Activated CD4-positive, alpha-beta T cell treated with anti-CD3 and anti-CD28 coated beads, Interleukin-2, amount 10 ng/mL, durations not matched to agents 7 days and 5 days (primary cell): ENCODE results near the gene CFAP45. TPM values are rescaled to one million over a fixed set of nuclear protein-coding genes. Genes with fewer than 3 reads are reported as not detected.

Experiments
- CTCF ChIA-PET: fragments of 350-600 bp; sonication (Branson Sonifier 250); formaldehyde crosslinking; loops from one replicate; lab custom pipeline; 2021; ENCODE audit warnings: antibody characterized with exemption; lab: Charles Lee
- POLR2A ChIA-PET: fragments of 350-600 bp; sonication (Branson Sonifier 250); formaldehyde crosslinking; loops from one replicate; lab custom pipeline; 2021; ENCODE audit warnings: antibody characterized with exemption; lab: Charles Lee
- DNase-seq: peaks from one replicate; pipeline ENCODE4 v3.0.0-alpha.2; 2020
- H3K27ac Mint-ChIP-seq: one replicate; pipeline ENCODE4 v1.8.0; 2021; ENCODE audit warnings: mild to moderate bottlenecking, moderate library complexity, mixed read lengths
- H3K27me3 Mint-ChIP-seq: one replicate; pipeline ENCODE4 v1.8.0; 2021; ENCODE audit warnings: mixed read lengths
- H3K36me3 Mint-ChIP-seq: one replicate; pipeline ENCODE4 v1.8.0; 2021; ENCODE audit warnings: low read depth, mixed read lengths
- H3K4me1 Mint-ChIP-seq: one replicate; pipeline ENCODE4 v1.8.0; 2021; ENCODE audit warnings: mixed read lengths
- H3K4me3 Mint-ChIP-seq: one replicate; pipeline ENCODE4 v1.8.0; 2021; ENCODE audit warnings: mild to moderate bottlenecking, moderate library complexity, mixed read lengths
- H3K9me3 Mint-ChIP-seq: one replicate; pipeline ENCODE4 v1.8.0; 2021; ENCODE audit warnings: mixed read lengths
- total RNA-seq, 2 experiments: library from RNA; stranded (reverse); gene quantifications; one replicate each; pipeline ENCODE4 v1.2.3, GENCODE V29; 2021

The CFAP45 gene
- total RNA-seq, 2 experiments from 2014 or later = 0.25 to 0.37 TPM

GRCh38 chr1:159927211-159927848 lies 27.4 kb upstream of the CFAP45 start:
- peak overlapping the region; percentile 39 for H3K27ac Mint-ChIP-seq
- H3K4me3 Mint-ChIP-seq = no peak overlapping the region
- peaks cover 21% of the 10 kb centered on the region for H3K4me1 Mint-ChIP-seq
- no peaks in the 10 kb centered on the region for H3K9me3 Mint-ChIP-seq
- H3K36me3 Mint-ChIP-seq = peaks cover 14% of the 10 kb centered on the region
- ChIA-PET CTCF (interaction anchor here (0.7 to 1.0 kb wide), 2 partner anchors 12 to 105 kb away, joined by 3 to 4 read pairs; no protein-coding TSS in a partner anchor), POLR2A (no interaction called here)
- no peaks in the 10 kb centered on the region for H3K27me3 Mint-ChIP-seq
- DNase-seq = no peak

DNA sequence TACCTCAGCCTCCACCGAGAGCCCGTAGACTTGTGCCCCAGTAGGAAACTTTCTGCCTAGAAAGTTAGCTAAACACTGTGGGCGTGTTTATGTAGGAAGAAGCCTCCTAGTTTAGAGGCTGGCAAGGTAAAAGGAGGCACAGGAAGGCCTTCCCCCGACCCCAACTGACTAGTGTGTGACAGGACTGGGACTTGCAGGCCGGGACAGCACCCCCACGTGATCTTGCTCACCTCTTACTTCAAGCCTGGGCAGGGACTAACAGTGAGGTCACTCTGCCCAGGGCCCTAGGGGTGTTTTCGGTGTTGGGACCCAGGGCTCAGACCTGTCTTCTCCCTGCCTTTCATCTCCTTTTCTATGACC lies 25.7 kb upstream of the CFAP45 start:
- peak overlapping the region; percentile 89 for H3K4me3 Mint-ChIP-seq
- peak overlapping the region; percentile 95 for H3K27ac Mint-ChIP-seq
- ChIA-PET CTCF (interaction anchor here (1.0 to 2.3 kb wide), 3 partner anchors 9 to 20 kb away, joined by 4 to 13 read pairs (median 4); partner anchors contain the start of gene IGSF9), POLR2A (interaction anchor here (0.6 to 1.0 kb wide), 2 partner anchors 12 to 47 kb away, joined by 3 to 4 read pairs; no protein-coding TSS in a partner anchor)
- peaks cover 26% of the 10 kb centered on the region for H3K36me3 Mint-ChIP-seq
- H3K9me3 Mint-ChIP-seq = no peaks in the 10 kb centered on the region
- no peak for DNase-seq
- H3K4me1 Mint-ChIP-seq = peaks cover 37% of the 10 kb centered on the region
- H3K27me3 Mint-ChIP-seq = no peaks in the 10 kb centered on the region

DNA sequence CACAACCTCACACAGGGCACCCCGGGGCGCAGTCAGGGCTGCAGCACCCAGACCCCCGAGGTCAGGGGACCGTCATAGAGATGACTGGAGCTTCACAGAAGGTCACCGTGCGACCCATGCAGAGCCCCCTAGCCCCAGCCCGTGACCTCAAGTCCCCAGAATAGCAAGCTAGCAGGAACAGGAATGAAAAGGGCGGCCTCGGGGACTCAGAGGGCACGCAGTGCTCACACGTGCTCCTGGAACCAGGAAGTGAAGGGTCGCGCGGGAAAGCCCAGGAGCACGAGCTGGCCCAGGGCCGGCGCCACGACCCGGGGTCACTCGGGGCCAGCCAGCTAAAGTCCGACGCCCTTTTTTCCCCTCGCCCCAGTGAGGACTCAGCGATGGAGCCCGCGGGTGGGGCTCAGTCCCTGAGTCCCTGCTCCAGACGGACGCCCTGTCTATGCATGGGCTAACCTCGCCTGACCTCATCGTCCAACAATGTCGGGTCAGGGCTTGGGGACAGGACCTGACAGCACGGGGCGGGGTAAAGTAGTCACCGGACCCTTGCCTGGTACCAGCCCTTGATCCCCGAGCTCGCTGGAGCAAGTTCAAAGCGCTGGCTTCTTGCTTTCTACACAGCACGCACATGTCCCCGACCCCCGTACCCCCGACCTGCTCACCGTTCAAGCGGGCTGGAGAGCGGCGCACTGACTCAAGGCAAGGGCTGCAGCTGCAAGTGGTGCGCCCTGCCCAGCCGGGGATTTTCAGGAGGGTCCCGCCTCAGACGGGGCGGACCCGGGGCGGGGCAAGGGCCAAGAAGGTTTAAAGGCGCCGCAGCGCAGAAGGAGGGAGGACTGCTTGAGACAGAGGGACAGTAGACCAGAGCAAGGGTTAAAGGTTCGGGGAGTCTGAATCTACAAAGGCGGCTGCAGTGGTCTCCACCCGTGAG lies 25.1 kb upstream of the CFAP45 start, which contains the start of gene TAGLN2:
Gene TAGLN2 (minus strand): TSS at position 717 of the 928 bp plus-strand sequence. CDS start 4,998 bp downstream, outside the sequence.
- POLR2A ChIA-PET = interaction anchor here (0.6 to 1.0 kb wide), 2 partner anchors 11 to 46 kb away, joined by 3 to 4 read pairs; no protein-coding TSS in a partner anchor
- CTCF ChIA-PET = interaction anchor here (1.0 to 2.3 kb wide), 6 partner anchors 10 to 83 kb away, joined by 4 to 13 read pairs (median 5); partner anchors contain the start of gene IGSF9
- Mint-ChIP-seq H3K9me3 (no peaks in the 10 kb centered on the region), H3K27ac (peak within 1 kb of the TSS; percentile 95), H3K4me1 (peaks cover 43% of the 10 kb centered on the region), H3K27me3 (no peaks in the 10 kb centered on the region), H3K36me3 (peaks cover 32% of the 10 kb centered on the region), H3K4me3 (peak within 1 kb of the TSS; percentile 89)
- DNase-seq = peak; percentile 90

DNA sequence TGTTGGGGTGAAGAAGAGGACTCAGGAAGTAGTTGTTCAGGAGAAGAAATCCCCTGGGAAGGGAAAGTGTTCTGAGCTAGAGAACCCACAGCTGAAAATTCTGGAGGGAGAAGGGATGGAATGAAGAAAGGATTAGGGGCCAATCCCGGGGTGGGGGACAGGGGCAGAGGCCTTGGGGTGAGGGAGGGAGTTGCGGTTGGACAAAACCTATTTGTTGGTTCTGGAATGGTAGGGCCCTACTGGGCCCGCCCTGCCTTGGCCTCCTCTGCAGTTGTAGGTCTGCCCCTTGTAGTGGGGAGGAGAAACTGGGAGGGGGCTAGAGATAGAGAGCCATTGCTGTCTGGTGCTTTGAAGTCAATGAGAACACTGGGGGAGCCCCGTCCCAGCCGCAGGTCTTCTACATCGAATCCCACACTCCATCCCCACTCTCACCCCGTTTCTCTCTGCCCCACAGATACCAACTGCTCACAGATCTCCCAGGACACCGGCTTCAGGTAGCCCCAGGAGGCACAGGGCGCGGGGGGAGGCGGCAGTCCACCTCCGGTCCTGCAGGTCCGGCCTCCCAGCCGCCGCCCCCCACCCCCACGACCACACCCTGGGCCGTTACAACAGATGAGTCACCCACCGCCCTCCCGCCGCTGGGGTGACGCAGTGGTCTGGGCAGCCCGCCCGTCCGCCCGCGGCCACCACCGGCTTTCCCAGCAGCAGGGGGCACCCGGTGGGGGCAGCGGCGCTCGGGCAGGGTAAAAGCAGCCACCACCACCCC lies 24.2 kb upstream of the CFAP45 start:
- peak; percentile 69 for DNase-seq

DNA sequence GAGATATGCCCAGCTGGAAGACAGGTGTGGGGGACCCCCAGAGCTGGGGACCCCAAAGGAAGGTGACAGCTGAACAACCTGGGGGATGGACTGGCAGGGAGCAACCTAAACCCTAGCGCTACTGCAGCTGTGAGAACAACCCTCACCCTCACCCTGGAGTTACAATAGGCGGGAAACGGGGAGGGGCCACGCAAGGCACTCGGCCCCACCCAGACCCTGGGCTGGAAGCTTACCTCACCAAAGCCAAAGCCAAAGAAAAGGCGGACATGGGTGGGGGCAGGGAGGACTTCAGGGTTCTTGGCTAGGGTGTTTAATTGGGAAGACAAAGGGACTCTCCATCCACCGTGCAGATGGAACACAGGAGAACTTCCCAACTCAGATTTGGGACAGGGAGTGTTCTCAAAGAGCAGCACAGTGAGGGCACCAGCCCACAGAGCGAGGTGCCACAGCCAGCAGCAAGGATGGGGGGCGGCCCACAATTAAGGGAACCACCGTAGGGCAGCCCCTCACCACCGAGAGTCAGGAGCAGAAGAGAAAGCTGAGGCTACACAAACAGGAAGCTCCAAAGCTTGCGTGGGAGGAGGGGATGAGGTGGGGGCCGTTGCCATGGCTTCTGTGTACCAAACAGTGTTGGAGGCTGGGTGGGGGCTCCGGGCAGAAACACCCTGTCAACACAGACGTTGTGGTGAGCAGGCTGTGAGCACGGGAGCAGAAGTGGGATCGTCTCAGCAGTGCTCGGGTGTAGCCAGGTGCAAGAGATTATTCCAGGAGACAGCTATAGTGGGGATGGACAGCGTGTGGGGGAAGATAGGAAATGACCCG lies 23.4 kb upstream of the CFAP45 start:
- peaks cover 47% of the 10 kb centered on the region for H3K36me3 Mint-ChIP-seq
- no peaks in the 10 kb centered on the region for H3K27me3 Mint-ChIP-seq
- H3K9me3 Mint-ChIP-seq = no peaks in the 10 kb centered on the region
- H3K4me1 Mint-ChIP-seq = peaks cover 58% of the 10 kb centered on the region
- ChIA-PET CTCF (interaction anchor here (1.1 to 1.9 kb wide), 10 partner anchors 8 to 143 kb away, joined by 3 to 8 read pairs (median 4); partner anchors contain the start of genes DUSP23 and IGSF9), POLR2A (no interaction called here)
- H3K27ac Mint-ChIP-seq = peak overlapping the region; percentile 95
- H3K4me3 Mint-ChIP-seq = peak overlapping the region; percentile 89
- peak; percentile 93 for DNase-seq

More for the DNA sequence above, 24.2 kb upstream of the CFAP45 start:
- H3K9me3 Mint-ChIP-seq = no peaks in the 10 kb centered on the region
- peak overlapping the region; percentile 95 for H3K27ac Mint-ChIP-seq
- peak overlapping the region; percentile 89 for H3K4me3 Mint-ChIP-seq
- CTCF ChIA-PET = interaction anchor here (1.2 to 2.3 kb wide), 7 partner anchors 9 to 103 kb away, joined by 3 to 13 read pairs (median 6); no protein-coding TSS in a partner anchor
- no peaks in the 10 kb centered on the region for H3K27me3 Mint-ChIP-seq
- peaks cover 40% of the 10 kb centered on the region for H3K36me3 Mint-ChIP-seq
- peaks cover 52% of the 10 kb centered on the region for H3K4me1 Mint-ChIP-seq
- POLR2A ChIA-PET = no interaction called here

- Mint-ChIP-seq H3K9me3 (no peaks in the 10 kb centered on the region), H3K27me3 (no peaks in the 10 kb centered on the region), H3K4me3 (peak overlapping the region; percentile 89), H3K27ac (peak overlapping the region; percentile 95), H3K36me3 (peaks cover 54% of the 10 kb centered on the region), H3K4me1 (peaks cover 65% of the 10 kb centered on the region)
- DNase-seq = no peak
- ChIA-PET CTCF (interaction anchor here (0.6 to 1.9 kb wide), 12 partner anchors 12 to 142 kb away, joined by 3 to 8 read pairs (median 4); partner anchors contain the start of genes DUSP23 and IGSF9), POLR2A (no interaction called here)
Observed at GRCh38 chr1:159922511-159923202, 22.7 kb upstream of the CFAP45 start.

GRCh38 chr1:159921700-159922504 lies 21.9 kb upstream of the CFAP45 start:
- DNase-seq = peak; percentile 39
- ChIA-PET POLR2A (no interaction called here), CTCF (interaction anchor here (0.6 to 1.7 kb wide), 8 partner anchors 13 to 157 kb away, joined by 3 to 6 read pairs (median 3); partner anchors contain the start of genes DUSP23 and IGSF9)
- no peaks in the 10 kb centered on the region for H3K9me3 Mint-ChIP-seq
- H3K4me3 Mint-ChIP-seq = peak overlapping the region; percentile 89
- no peaks in the 10 kb centered on the region for H3K27me3 Mint-ChIP-seq
- peaks cover 70% of the 10 kb centered on the region for H3K4me1 Mint-ChIP-seq
- peak overlapping the region; percentile 95 for H3K27ac Mint-ChIP-seq
- H3K36me3 Mint-ChIP-seq = peaks cover 59% of the 10 kb centered on the region

DNA sequence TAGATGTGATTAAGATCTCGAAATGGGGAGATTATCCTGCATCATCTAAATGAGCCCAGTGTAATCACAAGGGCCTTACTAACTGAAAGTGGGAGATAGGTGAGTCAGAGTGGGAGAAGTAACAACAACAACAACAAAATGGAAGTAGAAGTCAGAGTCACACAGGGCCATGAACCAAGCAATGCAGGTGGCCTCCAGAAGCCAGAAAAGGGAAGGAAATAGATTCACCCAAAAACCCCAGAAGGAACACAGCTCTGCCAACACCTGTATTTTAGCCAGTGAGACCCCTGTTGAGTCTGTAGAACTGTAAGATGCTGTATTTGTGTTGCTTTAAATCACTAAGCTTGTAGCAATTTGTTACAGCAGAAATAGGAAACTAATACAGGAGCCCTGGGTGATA lies 21.3 kb upstream of the CFAP45 start:
- ChIA-PET CTCF (interaction anchor here (1.1 to 1.2 kb wide), 2 partner anchors 122 to 158 kb away, joined by 3 to 4 read pairs; no protein-coding TSS in a partner anchor), POLR2A (no interaction called here)
- no peak for DNase-seq
- peaks cover 71% of the 10 kb centered on the region for H3K4me1 Mint-ChIP-seq
- H3K27ac Mint-ChIP-seq = peak overlapping the region; percentile 95
- peak overlapping the region; percentile 89 for H3K4me3 Mint-ChIP-seq
- no peaks in the 10 kb centered on the region for H3K27me3 Mint-ChIP-seq
- peaks cover 62% of the 10 kb centered on the region for H3K36me3 Mint-ChIP-seq
- H3K9me3 Mint-ChIP-seq = no peaks in the 10 kb centered on the region

DNA sequence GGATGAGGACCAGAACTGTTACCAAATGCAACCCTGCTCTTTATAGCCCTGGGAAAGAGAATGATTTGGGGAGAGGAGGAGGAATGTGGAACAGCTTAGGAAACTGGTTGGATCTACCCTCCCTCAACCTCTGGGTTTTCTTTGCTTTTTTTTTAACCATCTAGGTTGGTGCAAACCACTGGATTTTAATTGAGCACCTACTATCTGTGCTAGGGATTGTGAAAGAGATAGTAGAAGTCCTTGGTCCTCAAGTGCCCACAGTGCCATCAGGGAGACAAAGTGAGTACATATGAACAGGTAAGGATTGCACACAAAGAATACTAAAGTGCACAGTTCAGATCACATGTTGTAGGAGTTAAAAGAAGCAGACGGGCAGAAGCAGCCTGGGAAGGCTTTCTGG lies 20.7 kb upstream of the CFAP45 start:
- POLR2A ChIA-PET = no interaction called here
- DNase-seq = no peak
- Mint-ChIP-seq H3K4me1 (peaks cover 69% of the 10 kb centered on the region), H3K36me3 (peaks cover 68% of the 10 kb centered on the region), H3K4me3 (peak overlapping the region; percentile 89), H3K27ac (peak overlapping the region; percentile 95), H3K27me3 (no peaks in the 10 kb centered on the region), H3K9me3 (no peaks in the 10 kb centered on the region)
- CTCF ChIA-PET = interaction anchor here (0.6 kb wide), 1 partner anchor 25 kb away, joined by 4 read pairs; no protein-coding TSS in a partner anchor

- ChIA-PET CTCF (interaction anchor here (0.6 kb wide), 1 partner anchor 25 kb away, joined by 4 read pairs; no protein-coding TSS in a partner anchor), POLR2A (no interaction called here)
- no peaks in the 10 kb centered on the region for H3K9me3 Mint-ChIP-seq
- peak overlapping the region; percentile 95 for H3K27ac Mint-ChIP-seq
- H3K4me1 Mint-ChIP-seq = peaks cover 66% of the 10 kb centered on the region
- no peak overlapping the region for H3K4me3 Mint-ChIP-seq
- peaks cover 68% of the 10 kb centered on the region for H3K36me3 Mint-ChIP-seq
- no peaks in the 10 kb centered on the region for H3K27me3 Mint-ChIP-seq
- no peak for DNase-seq
Observed at GRCh38 chr1:159920202-159920601, 20.2 kb upstream of the CFAP45 start.
